ENCODE results near the gene LARP4B.

Gene LARP4B

GRCh38 chr10:895324-895723 is 36.2 kb downstream of the LARP4B start:
- DNase-seq (ENCODE audit: extremely low spot score): no peak
- TF ChIP-seq CTCF (IDR thresholded peaks at IDR 0.05; ENCODE audit: control extremely low read depth, extremely low read depth, low read depth, missing control alignments): no peak
- CTCF ChIA-PET: interaction anchor here (1.3 kb wide), 1 partner anchor 11 kb away, joined by 3 read pairs; no protein-coding TSS in a partner anchor
- POLR2A ChIA-PET: no interaction called here

GRCh38 chr10:878895-879294 is 52.6 kb downstream of the LARP4B start:
- TF ChIP-seq CTCF (IDR thresholded peaks at IDR 0.05; ENCODE audit: control extremely low read depth, extremely low read depth, low read depth, missing control alignments): no peak
- ChIA-PET POLR2A (no interaction called here), CTCF (no interaction called here)
- no peak for DNase-seq (ENCODE audit: extremely low spot score)

- no peak for DNase-seq (ENCODE audit: extremely low spot score)
- CTCF ChIA-PET: no interaction called here
- POLR2A ChIA-PET: no interaction called here
- TF ChIP-seq CTCF (IDR thresholded peaks at IDR 0.05; ENCODE audit: control extremely low read depth, extremely low read depth, low read depth, missing control alignments): no peak
Measured at GRCh38 chr10:878333-878759, 53.2 kb downstream of the LARP4B start.

GRCh38 chr10:876438-876837 is 55.1 kb downstream of the LARP4B start:
- TF ChIP-seq CTCF (IDR thresholded peaks at IDR 0.05; ENCODE audit: control extremely low read depth, extremely low read depth, low read depth, missing control alignments): no peak
- ChIA-PET CTCF (no interaction called here), POLR2A (no interaction called here)
- DNase-seq (ENCODE audit: extremely low spot score): no peak

GRCh38 chr10:873020-873419 is 58.5 kb downstream of the LARP4B start:
- POLR2A ChIA-PET: no interaction called here
- no peak for TF ChIP-seq CTCF (IDR thresholded peaks at IDR 0.05; ENCODE audit: control extremely low read depth, extremely low read depth, low read depth, missing control alignments)
- DNase-seq (ENCODE audit: extremely low spot score): no peak
- CTCF ChIA-PET: interaction anchor here (1.4 kb wide), 1 partner anchor 11 kb away, joined by 3 read pairs; no protein-coding TSS in a partner anchor

GRCh38 chr10:871951-872403 is 59.5 kb downstream of the LARP4B start:
- CTCF ChIA-PET: no interaction called here
- TF ChIP-seq CTCF (IDR thresholded peaks at IDR 0.05; ENCODE audit: control extremely low read depth, extremely low read depth, low read depth, missing control alignments): no peak
- no peak for DNase-seq (ENCODE audit: extremely low spot score)
- POLR2A ChIA-PET: no interaction called here
